Neutrophil (primary cell): ENCODE measurements around the gene AMELX.

Experiments used
- H3K27ac ChIP-seq: fragments of 200-600 bp; sonication (generic); 2 replicates; pipeline ENCODE4 v1.5.1; 2016; ENCODE audit warnings: mild to moderate bottlenecking, moderate library complexity
- H3K27me3 ChIP-seq: fragments of 200-600 bp; sonication (generic); 2 replicates; pipeline ENCODE4 v1.6.0; 2016; ENCODE audit warnings: mild to moderate bottlenecking
- H3K36me3 ChIP-seq: fragments of 200-600 bp; sonication (generic); 2 replicates; pipeline ENCODE4 v1.5.1; 2017
- H3K4me1 ChIP-seq, 2 experiments: fragments of 200-600 bp in 1 of 2; sonication (generic) in 1 of 2; 1 replicate in 1 of 2; 2 replicates in 1 of 2; pipeline versions ENCODE4 v1.5.1 to v1.6.1; 2013 to 2016; ENCODE audit warnings: low read depth in 1 of 2, low read length in 1 of 2, mild to moderate bottlenecking in 1 of 2, moderate library complexity in 1 of 2; ENCODE audit not compliant: control insufficient read depth in 1 of 2, insufficient read depth in 1 of 2
- H3K4me3 ChIP-seq, 2 experiments: fragments of 200-600 bp in 1 of 2; sonication (generic) in 1 of 2; 1 replicate in 1 of 2; 2 replicates in 1 of 2; pipeline ENCODE4 v1.5.1; 2013 to 2016; ENCODE audit warnings: low read depth in 1 of 2, low read length in 1 of 2, mild to moderate bottlenecking in 1 of 2, moderate library complexity in 1 of 2
- H3K9me3 ChIP-seq: fragments of 200-600 bp; sonication (generic); 2 replicates; pipeline ENCODE4 v1.5.1; 2016
- CTCF ChIP-seq: fragments of 200-600 bp; sonication (generic); IDR thresholded peaks from 2 replicates; pipeline ENCODE4 v1.5.1; 2016; ENCODE audit warnings: antibody characterized with exemption

AMELX gene

GRCh38 chrX:11304829-11305228, 11.6 kb downstream of the AMELX start:
- Histone ChIP-seq H3K27ac (no peak overlapping the region), H3K27me3 (no peaks in the 10 kb centered on the region), H3K36me3 (no peaks in the 10 kb centered on the region), H3K9me3 (no peaks in the 10 kb centered on the region), H3K4me1 (no peaks in the 10 kb centered on the region), H3K4me3 (no peak overlapping the region)
- no peak for TF ChIP-seq CTCF

- Histone ChIP-seq H3K27ac (no peak overlapping the region), H3K4me1 (no peaks in the 10 kb centered on the region)
- TF ChIP-seq CTCF, result no peak
These were observed 12.4 kb downstream of the AMELX start for GRCh38 chrX:11305641-11306040.

DNA sequence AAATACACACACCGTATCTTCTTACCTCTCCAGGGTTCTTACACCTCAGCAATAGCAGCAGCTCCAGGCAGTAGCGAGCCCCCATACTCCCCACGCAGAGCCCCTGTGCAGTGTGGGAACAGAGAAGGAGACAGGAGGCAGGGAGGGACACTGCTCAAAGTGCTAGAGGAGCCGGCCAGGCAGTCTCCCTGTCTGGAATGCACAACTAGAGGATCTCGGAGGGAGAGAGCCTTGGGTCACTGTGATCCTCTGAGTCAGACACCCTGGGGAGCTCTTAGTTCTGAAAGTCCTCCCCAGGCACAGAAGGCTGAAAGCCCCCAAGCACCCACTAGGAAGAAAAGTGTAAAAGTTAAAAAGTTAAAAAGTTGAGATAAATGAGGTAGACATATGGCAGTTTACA, 16.0 kb downstream of the AMELX start:
- TF ChIP-seq CTCF, result no peak

More at GRCh38 chrX:11305641-11306040, 12.4 kb downstream of the AMELX start:
- no peaks in the 10 kb centered on the region for H3K36me3 ChIP-seq
- no peak overlapping the region for H3K4me3 ChIP-seq
- H3K9me3 ChIP-seq, result no peaks in the 10 kb centered on the region
- H3K27me3 ChIP-seq, result no peaks in the 10 kb centered on the region

GRCh38 chrX:11311706-11312105, 18.5 kb downstream of the AMELX start:
- no peaks in the 10 kb centered on the region for H3K9me3 ChIP-seq
- H3K27ac ChIP-seq, result no peak overlapping the region
- H3K4me1 ChIP-seq, result no peaks in the 10 kb centered on the region
- TF ChIP-seq CTCF, result no peak
- H3K27me3 ChIP-seq, result no peaks in the 10 kb centered on the region
- no peak overlapping the region for H3K4me3 ChIP-seq
- no peaks in the 10 kb centered on the region for H3K36me3 ChIP-seq

More for the DNA sequence above, 16.0 kb downstream of the AMELX start:
- H3K27me3 ChIP-seq, result no peaks in the 10 kb centered on the region
- H3K9me3 ChIP-seq, result no peaks in the 10 kb centered on the region
- no peak overlapping the region for H3K4me3 ChIP-seq
- no peaks in the 10 kb centered on the region for H3K36me3 ChIP-seq
- no peaks in the 10 kb centered on the region for H3K4me1 ChIP-seq
- no peak overlapping the region for H3K27ac ChIP-seq

DNA sequence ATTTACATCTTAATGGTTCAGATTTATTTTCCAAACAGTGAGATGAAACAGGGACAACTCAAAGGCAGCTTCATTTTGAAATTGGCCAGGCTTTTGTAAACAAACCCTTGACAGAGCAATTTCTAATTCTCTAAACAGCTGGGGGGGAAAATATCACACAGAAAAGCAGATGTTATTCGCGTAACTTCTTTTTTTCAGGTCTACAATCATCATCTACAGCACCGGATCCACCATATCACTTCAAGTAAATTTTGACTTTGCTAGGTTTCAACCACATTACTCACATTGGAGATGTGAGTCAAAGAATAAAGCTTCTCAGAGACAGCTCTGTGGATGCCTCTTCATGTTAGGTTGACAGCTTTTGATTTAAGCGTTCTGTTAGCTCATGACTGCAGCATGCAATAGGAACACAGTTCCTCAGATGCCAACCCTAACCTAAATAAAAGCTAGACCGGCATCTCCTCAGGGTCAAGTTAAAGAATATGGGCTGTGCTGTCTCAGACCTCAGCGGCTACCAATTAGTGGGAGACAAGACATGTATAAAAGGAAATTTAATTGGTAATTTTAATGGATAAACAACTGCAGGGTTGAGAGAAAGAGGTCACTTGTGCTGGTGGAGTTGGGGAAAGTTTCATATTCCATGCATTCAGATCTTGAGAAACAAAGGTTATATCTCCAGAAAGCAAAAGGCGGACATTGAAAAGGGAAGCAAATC, 26.8 kb downstream of the AMELX start:
- Histone ChIP-seq H3K36me3 (no peaks in the 10 kb centered on the region), H3K27me3 (no peaks in the 10 kb centered on the region), H3K4me1 (no peaks in the 10 kb centered on the region), H3K9me3 (no peaks in the 10 kb centered on the region), H3K4me3 (no peak overlapping the region), H3K27ac (no peak overlapping the region)
- no peak for TF ChIP-seq CTCF
